Fibroblast of the aortic adventitia (primary cell): ENCODE data around the gene WLS. TPM values are rescaled to one million over a fixed set of nuclear protein-coding genes. Genes with fewer than 3 reads are reported as not detected.

Source experiments
- DNase-seq: peaks from one replicate; pipeline ENCODE4 v3.0.0-alpha.2; 2010; ENCODE audit warnings: low read depth
- H3K4me3 ChIP-seq: 2 replicates; pipeline ENCODE4 v1.5.1; 2011; ENCODE audit warnings: low read depth, mild to moderate bottlenecking, control low read depth, low read length, moderate library complexity
- CTCF ChIP-seq: IDR thresholded peaks from 2 replicates; pipeline ENCODE4 v1.5.1; 2011; ENCODE audit warnings: mild to moderate bottlenecking, low read length, control low read depth, inconsistent platforms; ENCODE audit not compliant: insufficient read depth
- total RNA-seq: library from RNA; depleted of rRNA; stranded (reverse); fragments of >200 nt; gene quantifications from 2 replicates; pipeline ENCODE4 v1.2.3, GENCODE V29; 2012; ENCODE audit warnings: low replicate concordance

The WLS gene
- total RNA-seq, 1 donor, result 235 TPM

- no peak overlapping the region for H3K4me3 ChIP-seq
- no peak for TF ChIP-seq CTCF
- no peak for DNase-seq
Measured at GRCh38 chr1:68143633-68144032, 88.7 kb downstream of the WLS start.

- no peak for TF ChIP-seq CTCF
- DNase-seq, result no peak
Measured at GRCh38 chr1:68142461-68142860, 89.9 kb downstream of the WLS start.

GRCh38 chr1:68142036-68142435 is 90.3 kb downstream of the WLS start:
- no peak for TF ChIP-seq CTCF
- DNase-seq, result no peak

More at GRCh38 chr1:68142461-68142860, 89.9 kb downstream of the WLS start:
- H3K4me3 ChIP-seq, result no peak overlapping the region

GRCh38 chr1:68141071-68142021 is 91.0 kb downstream of the WLS start:
- no peak for TF ChIP-seq CTCF
- H3K4me3 ChIP-seq, result no peak overlapping the region
- DNase-seq, result peak; percentile 60

More at GRCh38 chr1:68142036-68142435, 90.3 kb downstream of the WLS start:
- H3K4me3 ChIP-seq, result no peak overlapping the region

- DNase-seq, result peak; percentile 14
- TF ChIP-seq CTCF, result no peak
- no peak overlapping the region for H3K4me3 ChIP-seq
Measured at GRCh38 chr1:68140536-68140935, 91.8 kb downstream of the WLS start.

GRCh38 chr1:68136187-68136586 is 96.1 kb downstream of the WLS start:
- DNase-seq, result no peak
- H3K4me3 ChIP-seq, result no peak overlapping the region
- TF ChIP-seq CTCF, result no peak
